Pancreas (tissue), 10 donors: Measurements from ENCODE around the gene SPNS2. TPM values are rescaled to one million over a fixed set of nuclear protein-coding genes. Genes with fewer than 3 reads are reported as not detected.

Experiments
- ATAC-seq, 4 donors: fragments of 200-7000 bp; cut with Tn5 transposase; one replicate each; pipeline versions ENCODE4 v1.8.0 to v1.9.1; 2020; ENCODE audit warnings: mild to moderate bottlenecking in 4 of 4, moderate library complexity in 4 of 4
- DNase-seq, 6 donors: peaks; one replicate each; pipeline ENCODE4 v3.0.0-alpha.2; 2020
- FAIRE-seq: peaks from 2 replicates; lab custom pipeline; 2012; peaks lifted over from hg19 to GRCh38; lab: Jason Lieb, UNC
- H3K27ac ChIP-seq, 4 donors: fragments of 200-600 bp; sonication (generic); 1 replicate in 3 of 4; 2 replicates in 1 of 4; pipeline versions ENCODE4 v1.5.0 to v1.8.0; 2020
- H3K27me3 ChIP-seq, 4 donors: fragments of 200-600 bp; one replicate each; pipeline ENCODE4 v1.8.0; 2021
- H3K36me3 ChIP-seq, 3 donors: fragments of 200-600 bp; sonication (generic) in 1 of 3; one replicate each; pipeline versions ENCODE4 v1.5.0 to v1.8.0; 2020 to 2021
- H3K4me1 ChIP-seq, 3 donors: fragments of 200-600 bp; one replicate each; pipeline ENCODE4 v1.8.0; 2021
- H3K4me3 ChIP-seq, 4 donors: fragments of 200-600 bp; sonication (generic) in 2 of 4; one replicate each; pipeline versions ENCODE4 v1.5.0 to v1.8.0; 2020 to 2021
- H3K9me3 ChIP-seq, 4 donors: fragments of 200-600 bp; one replicate each; pipeline ENCODE4 v1.8.0; 2021
- CTCF ChIP-seq, 4 donors: fragments of 200-600 bp; sonication (generic) in 3 of 4; IDR thresholded peaks; one replicate each; pipeline versions ENCODE4 v1.5.0 to v1.8.0; 2021; ENCODE audit warnings: antibody characterized with exemption in 4 of 4
- WGBS, 2 donors: extraction: QIAGEN DNeasy Blood & Tissue Kit; methylation state at CpG; one replicate each; pipeline ENCODE4 v1.1.7; 2013; 5-methylcytosine and 5-hydroxymethylcytosine counted together
- intact Hi-C, 3 donors: fragments of 100-400 bp; cut with DNase I; formaldehyde crosslinking; loops; one replicate each; pipeline versions ENCODE4 v1.11.1 to v1.14.2; 2022
- polyA plus RNA-seq, 2 donors: library from polyadenylated mRNA; stranded (reverse); fragments of 200-250 nt; gene quantifications; one replicate each; pipeline ENCODE4 v1.2.3, GENCODE V29; 2013
- total RNA-seq, 6 donors: library from RNA; stranded (reverse); fragmentation: NEBNext Ultra II Directional in 4 of 6; extraction: Animal tissue kit (Norgen Biotek cat#: 25700) in 4 of 6; gene quantifications; one replicate each; pipeline versions ENCODE4 v1.2.1 to v1.2.4, GENCODE V29; 2021 to 2023
- donor health status: healthy with polysubstance abuse.
- donor health status: DM: no; HTN: no; CAD: no; lungs with moderate emphysema.
- donor health status: DM: no; HTN: no; CAD: no.
- donor health status: control.
- donor health status: control.
- donor health status: Bipolar disorder and iron deficiency.
- donor health status: DM: yes; HTN: yes; CAD: no.
- donor health status: DM: no; HTN: no; CAD: no.
- donor health status: DM: no; HTN: no; CAD: no.
- donor health status: DM: yes; HTN: yes; CAD: no.

SPNS2 gene
- total and polyA plus RNA-seq, 8 donors = 7.6 to 51.7 (median 20.8) TPM

GRCh38 chr17:4534515-4534914 lies 35.8 kb downstream of the SPNS2 start:
- no peak overlapping the region for H3K27ac ChIP-seq
- H3K4me3 ChIP-seq = no peak overlapping the region
- peaks cover 0 to 8% (median 0%) of the 10 kb centered on the region in 3 donors for H3K36me3 ChIP-seq
- no peaks in the 10 kb centered on the region for H3K4me1 ChIP-seq
- FAIRE-seq = no peak
- TF ChIP-seq CTCF (IDR thresholded peaks at IDR 0.05) = no peak
- peak in 1 of 4 donors; percentile 4 for ATAC-seq
- 67 to 83% methylated on average over 11 to 17 of the region's 17 CpGs for WGBS, 2 donors
- no peaks in the 10 kb centered on the region for H3K9me3 ChIP-seq
- H3K27me3 ChIP-seq = no peaks in the 10 kb centered on the region
- intact Hi-C loops = no loop called here
- peak in 1 of 6 donors; percentile 73 for DNase-seq

GRCh38 chr17:4534928-4535666 lies 36.4 kb downstream of the SPNS2 start:
- peaks cover 0 to 13% (median 0%) of the 10 kb centered on the region in 3 donors for H3K36me3 ChIP-seq
- H3K9me3 ChIP-seq = no peaks in the 10 kb centered on the region
- intact Hi-C loops = no loop called here
- DNase-seq (peak in 1 of 6 donors; percentile 32), ATAC-seq (no peak), FAIRE-seq (no peak)
- 71 to 79% methylated on average over 26 to 27 of the region's 27 CpGs for WGBS, 2 donors
- TF ChIP-seq CTCF (IDR thresholded peaks at IDR 0.05) = no peak
- H3K4me3 ChIP-seq = no peak overlapping the region
- no peaks in the 10 kb centered on the region for H3K27me3 ChIP-seq
- H3K4me1 ChIP-seq = no peaks in the 10 kb centered on the region
- H3K27ac ChIP-seq = no peak overlapping the region

GRCh38 chr17:4535667-4536258 lies 37.1 kb downstream of the SPNS2 start:
- intact Hi-C loops = no loop called here
- WGBS, 2 donors = 83 to 86% methylated on average over 17 to 19 of the region's 19 CpGs
- H3K9me3 ChIP-seq = no peaks in the 10 kb centered on the region
- TF ChIP-seq CTCF (IDR thresholded peaks at IDR 0.05) = no peak
- H3K27ac ChIP-seq = peak overlapping the region in 1 of 4 donors; percentile 8
- no peak for FAIRE-seq
- H3K27me3 ChIP-seq = no peaks in the 10 kb centered on the region
- H3K4me3 ChIP-seq = no peak overlapping the region
- peak in 1 of 6 donors; percentile 44 for DNase-seq
- no peak for ATAC-seq
- H3K4me1 ChIP-seq = no peaks in the 10 kb centered on the region
- H3K36me3 ChIP-seq = peaks cover 0 to 13% (median 0%) of the 10 kb centered on the region in 3 donors

- no peaks in the 10 kb centered on the region for H3K27me3 ChIP-seq
- ATAC-seq (peak in 2 of 4 donors; percentile 1 to 5), DNase-seq (peak in 1 of 6 donors; percentile 40), FAIRE-seq (no peak)
- H3K4me1 ChIP-seq = no peaks in the 10 kb centered on the region
- intact Hi-C loops = no loop called here
- H3K9me3 ChIP-seq = no peaks in the 10 kb centered on the region
- H3K36me3 ChIP-seq = peaks cover 0 to 13% (median 1%) of the 10 kb centered on the region in 3 donors
- 74 to 82% methylated on average over 19 of the region's 19 CpGs for WGBS, 2 donors
- TF ChIP-seq CTCF (IDR thresholded peaks at IDR 0.05) = no peak
- peak overlapping the region in 1 of 4 donors; percentile 8 for H3K27ac ChIP-seq
- H3K4me3 ChIP-seq = no peak overlapping the region
Observed at GRCh38 chr17:4536259-4536741, 37.6 kb downstream of the SPNS2 start.
